ENCODE measurements around the gene KRTAP5-4.
A peak's percentile ranks its signal among the peaks of the same experiment; 100 is the strongest.

Gene KRTAP5-4

DNA sequence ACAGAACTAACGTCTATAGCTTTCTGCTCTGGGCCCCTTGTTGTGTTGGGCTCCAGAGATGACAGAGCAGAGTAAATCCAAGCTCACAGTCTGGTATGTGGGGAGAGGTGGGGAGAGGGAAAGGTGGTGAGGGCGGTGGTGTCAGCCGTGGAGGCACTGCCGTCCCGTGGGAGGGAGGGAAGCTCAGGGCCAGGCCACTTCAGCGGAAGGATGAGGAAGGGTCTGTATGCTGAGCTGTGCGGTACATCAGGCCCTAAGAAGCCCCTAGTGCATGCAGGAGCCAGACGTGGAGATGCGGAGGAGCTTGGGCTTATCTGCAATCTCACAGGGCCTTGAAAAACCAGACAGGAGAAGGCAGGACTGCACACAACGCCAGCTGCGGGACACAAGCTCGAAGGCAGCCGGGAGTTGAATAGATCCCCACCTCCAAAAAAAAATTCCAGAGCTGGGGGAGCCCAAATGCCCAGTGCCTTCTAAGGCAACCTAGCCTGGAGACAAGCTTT is 9.2 kb upstream of the KRTAP5-4 start:
- TF ChIP-seq CTCF (conservative IDR thresholded peaks at IDR 0.05; ENCODE audit: low read length), result no peak
- H3K4me3 ChIP-seq (ENCODE audit: low read length), result no peak overlapping the region

DNA sequence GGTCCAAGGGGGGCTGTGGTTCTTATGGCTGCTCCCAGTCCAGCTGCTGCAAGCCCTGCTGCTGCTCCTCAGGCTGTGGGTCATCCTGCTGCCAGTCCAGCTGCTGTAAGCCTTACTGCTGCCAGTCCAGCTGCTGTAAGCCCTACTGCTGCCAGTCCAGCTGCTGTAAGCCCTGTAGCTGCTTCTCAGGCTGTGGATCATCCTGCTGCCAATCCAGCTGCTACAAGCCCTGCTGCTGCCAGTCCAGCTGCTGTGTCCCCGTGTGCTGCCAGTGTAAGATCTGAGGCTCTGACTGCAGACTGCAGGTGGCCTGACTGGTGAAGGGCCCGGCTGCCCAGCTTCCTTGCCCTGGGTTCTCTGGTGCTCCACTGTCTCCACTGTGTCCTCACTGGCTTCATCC is 8.3 kb upstream of the KRTAP5-4 start:
- no peak for DNase-seq (ENCODE audit: low read depth)
- H3K4me3 ChIP-seq (ENCODE audit: low read length), result no peak overlapping the region
- no peak for TF ChIP-seq CTCF (conservative IDR thresholded peaks at IDR 0.05; ENCODE audit: low read length)

More for the DNA sequence above, 9.2 kb upstream of the KRTAP5-4 start:
- no peak for DNase-seq (ENCODE audit: low read depth)

- TF ChIP-seq CTCF (conservative IDR thresholded peaks at IDR 0.05; ENCODE audit: low read length), result no peak
- DNase-seq (ENCODE audit: low read depth), result no peak
- no peak within 1 kb of the TSS for H3K4me3 ChIP-seq (ENCODE audit: low read length)
These were observed 7.6 kb upstream of the KRTAP5-4 start, which contains the start of gene KRTAP5-5 for GRCh38 chr11:1629326-1630185. Gene KRTAP5-5 (plus strand): TSS chr11:1629775. CDS start chr11:1629841, 66 bp downstream.

DNA sequence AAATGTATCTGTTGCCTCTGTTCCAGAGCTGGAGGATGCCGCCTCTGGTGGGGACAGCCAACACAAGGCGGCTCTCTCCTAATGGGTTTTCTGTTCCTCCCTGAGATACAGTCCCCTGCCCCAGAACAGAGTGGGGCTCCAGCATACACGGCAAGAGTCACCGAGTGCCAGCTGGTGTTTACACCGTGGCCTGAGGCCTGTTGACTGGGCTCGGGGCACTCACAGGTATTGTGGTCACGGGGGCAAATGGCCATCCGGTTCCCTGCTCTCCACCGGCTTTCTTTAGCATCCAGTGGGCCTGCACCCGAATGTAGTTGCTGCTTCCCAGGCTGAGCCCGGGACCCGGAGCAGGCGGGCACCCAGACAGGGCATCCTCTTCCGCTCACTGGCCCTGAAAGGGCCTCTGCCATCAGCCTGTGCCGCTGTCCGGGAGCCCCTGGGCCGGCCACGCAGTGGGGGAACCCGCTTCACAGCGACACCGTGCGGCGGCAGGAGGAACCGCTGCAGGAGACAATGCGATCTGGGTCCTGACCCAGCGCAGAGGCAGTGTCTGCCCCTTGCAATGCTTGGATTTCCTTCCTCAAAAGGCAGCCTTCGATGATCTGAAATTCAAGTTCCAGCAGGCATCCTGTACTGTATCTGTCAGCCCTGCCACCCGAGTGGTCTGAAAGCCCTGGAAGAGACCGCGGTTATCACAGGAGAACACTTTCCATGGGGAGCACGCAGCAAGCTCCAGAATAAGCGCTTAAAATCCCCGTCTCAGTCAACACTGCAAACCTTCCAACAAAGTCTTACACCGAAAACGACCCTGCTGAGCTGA is 6.8 kb upstream of the KRTAP5-4 start:
- peak; percentile 11 for DNase-seq (ENCODE audit: low read depth)
- TF ChIP-seq CTCF (conservative IDR thresholded peaks at IDR 0.05; ENCODE audit: low read length), result peak; percentile 72
- no peak overlapping the region for H3K4me3 ChIP-seq (ENCODE audit: low read length)

DNA sequence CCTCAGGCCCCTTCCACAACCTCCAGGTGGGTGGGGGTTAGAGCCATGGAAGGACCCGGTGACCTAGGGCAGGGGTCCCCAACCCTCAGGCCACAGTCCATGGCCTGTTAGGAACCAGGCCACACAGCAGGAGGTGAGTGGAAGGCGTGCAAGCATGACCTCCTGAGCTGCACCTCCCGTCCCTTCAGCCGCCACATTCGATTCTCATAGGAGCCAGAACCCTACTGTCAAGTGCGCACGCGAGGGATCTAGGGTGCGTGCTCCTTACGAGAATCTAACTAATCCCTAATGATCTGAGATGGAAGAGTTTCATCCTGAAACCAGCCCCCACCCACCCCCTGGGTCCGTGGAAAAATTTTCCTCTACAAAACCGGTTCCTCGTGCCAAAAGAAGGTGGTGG is 3.6 kb upstream of the KRTAP5-4 start:
- DNase-seq (ENCODE audit: low read depth), result no peak
- no peak for TF ChIP-seq CTCF (conservative IDR thresholded peaks at IDR 0.05; ENCODE audit: low read length)
- H3K4me3 ChIP-seq (ENCODE audit: low read length), result no peak overlapping the region

DNA sequence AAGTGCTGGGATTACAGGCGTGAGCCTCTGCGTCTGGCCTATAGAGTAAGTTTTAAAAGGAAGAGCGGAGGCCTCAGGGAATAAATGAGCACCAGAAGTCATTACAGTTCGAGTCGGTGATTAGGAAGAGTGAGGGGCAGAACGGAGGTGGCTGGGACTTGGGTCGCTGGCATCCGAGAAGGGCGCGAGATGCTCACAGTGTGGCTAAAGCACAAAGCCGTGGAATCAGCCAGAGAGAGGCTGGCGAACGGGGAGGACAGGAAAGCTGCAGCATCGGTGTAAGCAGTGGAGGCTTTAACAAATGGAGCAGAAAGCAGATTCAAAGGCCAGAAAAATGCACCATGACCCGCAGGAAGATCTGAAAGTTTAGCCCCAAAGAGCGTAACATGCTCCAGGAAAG is 2.7 kb upstream of the KRTAP5-4 start:
- no peak overlapping the region for H3K4me3 ChIP-seq (ENCODE audit: low read length)
- DNase-seq (ENCODE audit: low read depth), result no peak
- no peak for TF ChIP-seq CTCF (conservative IDR thresholded peaks at IDR 0.05; ENCODE audit: low read length)

Data from AG10803 (cell line).